PC-9 (cell line): ENCODE data around the gene HSPG2. TPM values are rescaled to one million over a fixed set of nuclear protein-coding genes. Genes with fewer than 3 reads are reported as not detected.
A peak's percentile ranks its signal among the peaks of the same experiment; 100 is the strongest.

Experiments used
- BruUV-seq: library from RNA; stranded (reverse); fragments of 400-500 nt; replicated peaks from 2 replicates; lab custom pipeline; 2021; lab: Mats Ljungman, UMichigan
- CTCF ChIA-PET: fragments of 300-600 bp; sonication (Branson Sonifier 250); formaldehyde crosslinking; loops from one replicate; lab custom pipeline; 2022; ENCODE audit warnings: antibody characterized with exemption; lab: Charles Lee
- POLR2A ChIA-PET: fragments of 300-600 bp; sonication (Branson Sonifier 250); formaldehyde crosslinking; loops from one replicate; lab custom pipeline; 2022; ENCODE audit warnings: antibody characterized with exemption; ENCODE audit not compliant: unreplicated experiment; lab: Charles Lee
- DNase-seq, 2 experiments: peaks; one replicate each; pipeline versions ENCODE4 v3.0.0 to v3.0.0-alpha.2; 2015 to 2022; ENCODE audit warnings: mixed read lengths in 1 of 2
- H2AFZ ChIP-seq: fragments of 200-600 bp; sonication (generic); 2 replicates; pipeline ENCODE4 v1.8.1; 2017; ENCODE audit warnings: antibody characterized with exemption
- H3F3A ChIP-seq: fragments of 200-600 bp; sonication (generic); 2 replicates; pipeline ENCODE4 v1.8.1; 2017; ENCODE audit warnings: antibody characterized with exemption, mild to moderate bottlenecking, low read depth; ENCODE audit not compliant: insufficient read depth
- H3K27ac ChIP-seq: fragments of 200-600 bp; sonication (generic); 2 replicates; pipeline ENCODE4 v1.6.1; 2016; ENCODE audit warnings: mixed run types
- H3K27me3 ChIP-seq: fragments of 200-600 bp; sonication (generic); 2 replicates; pipeline ENCODE4 v1.6.1; 2016; ENCODE audit warnings: low read depth, mixed run types; ENCODE audit not compliant: insufficient read depth
- H3K36me3 ChIP-seq: fragments of 200-600 bp; sonication (generic); 2 replicates; pipeline ENCODE4 v1.6.1; 2016; ENCODE audit warnings: low read depth, mixed run types
- H3K4me1 ChIP-seq: fragments of 200-600 bp; sonication (generic); replicated peaks from 2 replicates; pipeline ENCODE4 v1.6.1; 2016; ENCODE audit warnings: mixed run types; ENCODE audit not compliant: insufficient read depth
- H3K4me2 ChIP-seq: fragments of 200-600 bp; sonication (generic); 2 replicates; pipeline ENCODE4 v1.6.1; 2017; ENCODE audit warnings: mixed run types
- H3K4me3 ChIP-seq: fragments of 200-600 bp; sonication (generic); 2 replicates; pipeline ENCODE4 v1.6.1; 2016; ENCODE audit warnings: mixed run types
- H3K79me2 ChIP-seq: fragments of 200-600 bp; sonication (generic); 2 replicates; pipeline ENCODE4 v1.6.1; 2017; ENCODE audit warnings: low read depth, mixed run types
- H3K9me2 ChIP-seq: fragments of 200-600 bp; sonication (generic); 2 replicates; pipeline ENCODE4 v1.8.1; 2017; ENCODE audit warnings: mild to moderate bottlenecking; ENCODE audit not compliant: insufficient read depth
- H3K9me3 ChIP-seq: fragments of 200-600 bp; sonication (generic); 2 replicates; pipeline ENCODE4 v1.8.1; 2016; ENCODE audit warnings: low read depth; ENCODE audit not compliant: insufficient read depth
- H4K20me1 ChIP-seq: fragments of 200-600 bp; sonication (generic); 2 replicates; pipeline ENCODE4 v1.8.1; 2017; ENCODE audit not compliant: insufficient read depth
- CTCF ChIP-seq: fragments of 200-600 bp; sonication (generic); conservative IDR thresholded peaks from 2 replicates; pipeline ENCODE4 v1.6.1; 2017; ENCODE audit warnings: mixed run types, antibody characterized with exemption, mild to moderate bottlenecking, moderate library complexity
- EZH2 ChIP-seq: fragments of 200-600 bp; sonication (generic); IDR thresholded peaks from 2 replicates; pipeline ENCODE4 v1.8.0; 2017; ENCODE audit warnings: antibody characterized with exemption, low read depth
- intact Hi-C: fragments of 100-400 bp; cut with micrococcal nuclease; formaldehyde crosslinking; loops from one replicate; pipeline ENCODE4 v1.10.0; 2022; ENCODE audit not compliant: unreplicated experiment
- total RNA-seq: library from RNA; stranded (reverse); gene quantifications from 2 replicates; pipeline ENCODE4 v1.2.3, GENCODE V29; 2021

The HSPG2 gene
- total RNA-seq, 1 experiment from 2014 or later: 126 TPM

GRCh38 chr1:21815724-21816321, 121.3 kb downstream of the HSPG2 start:
- Histone ChIP-seq H2AFZ (no peak overlapping the region), H3K4me1 (peaks cover 33% of the 10 kb centered on the region), H3K9me2 (no peaks in the 10 kb centered on the region), H3K36me3 (no peaks in the 10 kb centered on the region), H3K79me2 (no peaks in the 10 kb centered on the region), H3K27me3 (no peaks in the 10 kb centered on the region), H3K4me2 (no peak overlapping the region), H3K27ac (0 out of 2 replicates have a peak overlapping the region, but pooled peaks have one; percentile 79), H3K4me3 (no peak overlapping the region), H3F3A (peaks cover 19% of the 10 kb centered on the region), H4K20me1 (no peaks in the 10 kb centered on the region), H3K9me3 (no peaks in the 10 kb centered on the region)
- no peak for DNase-seq
- ChIA-PET POLR2A (no interaction called here), CTCF (no interaction called here)
- intact Hi-C loops: loop anchor here (2.0 to 5.0 kb wide), 2 partner anchors 33 to 114 kb away; partner anchors contain the start of gene USP48
- no TSS peak for BruUV-seq
- TF ChIP-seq CTCF: no peak
- no peak for TF ChIP-seq EZH2

GRCh38 chr1:21814981-21815582, 122.0 kb downstream of the HSPG2 start:
- no TSS peak for BruUV-seq
- TF ChIP-seq EZH2 (no peak), CTCF (no peak)

GRCh38 chr1:21814241-21814918, 122.7 kb downstream of the HSPG2 start:
- Histone ChIP-seq H3K27me3 (no peaks in the 10 kb centered on the region), H3K79me2 (no peaks in the 10 kb centered on the region), H3K4me2 (no peak overlapping the region), H2AFZ (no peak overlapping the region), H3K27ac (no peak overlapping the region), H3F3A (peaks cover 19% of the 10 kb centered on the region), H4K20me1 (no peaks in the 10 kb centered on the region), H3K9me2 (no peaks in the 10 kb centered on the region), H3K4me1 (peaks cover 33% of the 10 kb centered on the region), H3K4me3 (no peak overlapping the region), H3K9me3 (no peaks in the 10 kb centered on the region), H3K36me3 (no peaks in the 10 kb centered on the region)
- TF ChIP-seq CTCF: no peak; the same call in 1 of the 2 replicates
- TF ChIP-seq EZH2: no peak
- DNase-seq: no peak
- intact Hi-C loops: no loop called here
- POLR2A ChIA-PET: no interaction called here
- BruUV-seq: no TSS peak
- CTCF ChIA-PET: interaction anchor here (0.7 kb wide), 1 partner anchor 31 kb away, joined by 12 read pairs; no protein-coding TSS in a partner anchor

More at GRCh38 chr1:21814981-21815582, 122.0 kb downstream of the HSPG2 start:
- Histone ChIP-seq H3K27me3 (no peaks in the 10 kb centered on the region), H3K9me2 (no peaks in the 10 kb centered on the region), H3K4me3 (no peak overlapping the region), H3K4me1 (peaks cover 33% of the 10 kb centered on the region), H3K79me2 (no peaks in the 10 kb centered on the region), H2AFZ (no peak overlapping the region), H3K4me2 (no peak overlapping the region), H3K9me3 (no peaks in the 10 kb centered on the region), H3F3A (peaks cover 19% of the 10 kb centered on the region), H3K36me3 (no peaks in the 10 kb centered on the region), H3K27ac (no peak overlapping the region), H4K20me1 (no peaks in the 10 kb centered on the region)
- intact Hi-C loops: loop anchor here (5.0 kb wide), 1 partner anchor 113 kb away; no protein-coding TSS in a partner anchor
- CTCF ChIA-PET: interaction anchor here (0.6 to 0.7 kb wide), 2 partner anchors 31 to 312 kb away, joined by 3 to 12 read pairs; no protein-coding TSS in a partner anchor
- POLR2A ChIA-PET: no interaction called here
- no peak for DNase-seq
